Endothelial cell of umbilical vein (primary cell): ENCODE measurements around the gene IGFL2.

ENCODE experiments used
- EZH2 ChIP-seq: IDR thresholded peaks from 2 replicates; pipeline ENCODE4 v1.6.1; 2012; ENCODE audit warnings: borderline replicate concordance, low read depth, mild to moderate bottlenecking, moderate library complexity, low read length, inconsistent platforms; ENCODE audit not compliant: severe bottlenecking
- FOS ChIP-seq: IDR thresholded peaks from 2 replicates; pipeline ENCODE4 v1.6.1; 2011; ENCODE audit warnings: mild to moderate bottlenecking, low read length, moderate library complexity, borderline replicate concordance; ENCODE audit not compliant: insufficient read depth
- GATA2 ChIP-seq: IDR thresholded peaks from 2 replicates; pipeline ENCODE4 v1.7.0; 2011; ENCODE audit warnings: low read depth, mild to moderate bottlenecking, moderate library complexity, mixed read lengths, low read length; ENCODE audit not compliant: insufficient read length, insufficient read depth
- JUN ChIP-seq: IDR thresholded peaks from 2 replicates; pipeline ENCODE4 v1.6.1; 2011; ENCODE audit warnings: borderline replicate concordance, low read depth; ENCODE audit not compliant: insufficient read length, insufficient read depth
- MYC ChIP-seq: IDR thresholded peaks from one replicate; pipeline ENCODE4 v1.6.1; 2011; ENCODE audit warnings: mild to moderate bottlenecking, low read depth, low read length
- POLR2A ChIP-seq: IDR thresholded peaks from 2 replicates; pipeline ENCODE4 v1.6.1; 2012; ENCODE audit warnings: low read depth, mild to moderate bottlenecking, control low read depth, low read length
- POLR2AphosphoS5 ChIP-seq: IDR thresholded peaks from 2 replicates; pipeline ENCODE4 v1.6.1; 2012; ENCODE audit warnings: low read depth, mild to moderate bottlenecking, control low read depth, low read length, moderate library complexity; ENCODE audit not compliant: insufficient read depth
- TF ChIP-seq, protein P1 (sequence below), 2 donors: IDR thresholded peaks; 1 replicate in 1 of 2; 2 replicates in 1 of 2; pipeline ENCODE4 v1.5.1; 2011; ENCODE audit warnings: low read length in 2 of 2, mild to moderate bottlenecking in 2 of 2, moderate library complexity in 2 of 2, control low read depth in 1 of 2, inconsistent platforms in 1 of 2, low read depth in 1 of 2; ENCODE audit not compliant: insufficient read depth in 1 of 2; ENCODE audit errors: extremely low read depth in 1 of 2
- TF ChIP-seq, protein P2 (sequence below): IDR thresholded peaks from 2 replicates; pipeline ENCODE4 v1.6.1; 2011; ENCODE audit not compliant: insufficient read depth, insufficient read length

DNA sequence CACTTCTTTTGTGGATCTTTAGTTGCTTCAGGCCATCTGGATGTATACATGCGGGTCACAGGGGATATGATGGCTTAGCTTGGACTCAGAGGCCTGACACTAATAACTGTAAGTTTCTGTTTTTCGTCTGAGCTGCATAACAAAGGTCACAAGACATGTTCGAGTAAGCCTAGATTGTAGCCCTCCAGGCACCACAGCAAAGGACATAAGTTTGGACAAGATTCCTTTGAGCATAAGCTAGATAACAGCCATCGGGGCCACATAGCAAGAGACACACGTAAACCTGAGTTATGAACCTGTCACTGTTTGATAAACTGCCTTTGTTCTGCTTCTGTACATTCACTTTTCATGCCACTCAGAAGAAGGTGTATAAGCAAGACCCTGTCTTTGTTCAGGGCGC lies 38.2 kb upstream of the IGFL2 start:
- TF ChIP-seq MYC, result no peak
- TF ChIP-seq, protein P1, sequence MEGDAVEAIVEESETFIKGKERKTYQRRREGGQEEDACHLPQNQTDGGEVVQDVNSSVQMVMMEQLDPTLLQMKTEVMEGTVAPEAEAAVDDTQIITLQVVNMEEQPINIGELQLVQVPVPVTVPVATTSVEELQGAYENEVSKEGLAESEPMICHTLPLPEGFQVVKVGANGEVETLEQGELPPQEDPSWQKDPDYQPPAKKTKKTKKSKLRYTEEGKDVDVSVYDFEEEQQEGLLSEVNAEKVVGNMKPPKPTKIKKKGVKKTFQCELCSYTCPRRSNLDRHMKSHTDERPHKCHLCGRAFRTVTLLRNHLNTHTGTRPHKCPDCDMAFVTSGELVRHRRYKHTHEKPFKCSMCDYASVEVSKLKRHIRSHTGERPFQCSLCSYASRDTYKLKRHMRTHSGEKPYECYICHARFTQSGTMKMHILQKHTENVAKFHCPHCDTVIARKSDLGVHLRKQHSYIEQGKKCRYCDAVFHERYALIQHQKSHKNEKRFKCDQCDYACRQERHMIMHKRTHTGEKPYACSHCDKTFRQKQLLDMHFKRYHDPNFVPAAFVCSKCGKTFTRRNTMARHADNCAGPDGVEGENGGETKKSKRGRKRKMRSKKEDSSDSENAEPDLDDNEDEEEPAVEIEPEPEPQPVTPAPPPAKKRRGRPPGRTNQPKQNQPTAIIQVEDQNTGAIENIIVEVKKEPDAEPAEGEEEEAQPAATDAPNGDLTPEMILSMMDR (IDR thresholded peaks at IDR 0.05; ENCODE audit: extremely low read depth in 1 of 2, insufficient read depth in 1 of 2, low read depth in 1 of 2, low read length in 2 of 2), result no peak
- TF ChIP-seq POLR2A, result no peak
- no peak for TF ChIP-seq GATA2
- TF ChIP-seq, protein P2, sequence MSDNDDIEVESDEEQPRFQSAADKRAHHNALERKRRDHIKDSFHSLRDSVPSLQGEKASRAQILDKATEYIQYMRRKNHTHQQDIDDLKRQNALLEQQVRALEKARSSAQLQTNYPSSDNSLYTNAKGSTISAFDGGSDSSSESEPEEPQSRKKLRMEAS, result no peak
- no peak for TF ChIP-seq POLR2AphosphoS5
- no peak for TF ChIP-seq FOS
- TF ChIP-seq EZH2, result no peak
- TF ChIP-seq JUN, result no peak
